GM18867 (cell line): ENCODE data around the gene PACS1.
"Not testable (repeated sequence)": the region's sequence is repeated elsewhere in the genome, so short reads cannot be mapped to it uniquely, and the experiment has no call there.

Experiments used
- ATAC-seq: cut with Tn5 transposase; IDR thresholded peaks from one replicate; pipeline ENCODE4 v1.9.1; 2021; ENCODE audit warnings: mild to moderate bottlenecking, moderate library complexity; ENCODE audit not compliant: unreplicated experiment

The PACS1 gene

GRCh38 chr11:66072518-66072917, 2.4 kb downstream of the PACS1 start:
- ATAC-seq = no peak

GRCh38 chr11:66073669-66074068, 3.6 kb downstream of the PACS1 start:
- no peak for ATAC-seq

GRCh38 chr11:66075273-66075672, 5.2 kb downstream of the PACS1 start:
- ATAC-seq = no peak

GRCh38 chr11:66076561-66076960, 6.5 kb downstream of the PACS1 start:
- ATAC-seq = no peak

- no peak for ATAC-seq
These were observed 7.9 kb downstream of the PACS1 start for GRCh38 chr11:66077927-66078326.

- ATAC-seq = not testable (repeated sequence)
These were observed 8.9 kb downstream of the PACS1 start for GRCh38 chr11:66078949-66079348.

GRCh38 chr11:66080055-66080817, 10.2 kb downstream of the PACS1 start:
- no peak for ATAC-seq

- ATAC-seq = peak; percentile 83
These were observed 11.4 kb downstream of the PACS1 start for GRCh38 chr11:66081505-66081904.

- ATAC-seq = no peak
These were observed 13.1 kb downstream of the PACS1 start for GRCh38 chr11:66082946-66083698.

- ATAC-seq = no peak
These were observed 13.7 kb downstream of the PACS1 start for GRCh38 chr11:66083767-66084166.

- no peak for ATAC-seq
These were observed 14.9 kb downstream of the PACS1 start for GRCh38 chr11:66084821-66085475.

GRCh38 chr11:66087148-66087908, 17.3 kb downstream of the PACS1 start:
- no peak for ATAC-seq

GRCh38 chr11:66089067-66089466, 19.0 kb downstream of the PACS1 start:
- no peak for ATAC-seq

GRCh38 chr11:66090288-66090687, 20.2 kb downstream of the PACS1 start:
- ATAC-seq = no peak

- not testable (repeated sequence) for ATAC-seq
These were observed 22.1 kb downstream of the PACS1 start for GRCh38 chr11:66092125-66092524.

GRCh38 chr11:66099746-66100145, 29.7 kb downstream of the PACS1 start:
- ATAC-seq = not testable (repeated sequence)

- peak; percentile 61 for ATAC-seq
These were observed 30.4 kb downstream of the PACS1 start for GRCh38 chr11:66100272-66101065.

- ATAC-seq = no peak
These were observed 31.0 kb downstream of the PACS1 start for GRCh38 chr11:66101066-66101464.

- no peak for ATAC-seq
These were observed 34.1 kb downstream of the PACS1 start for GRCh38 chr11:66104057-66104638.
